ENCODE results near the gene UTF1.

DNA sequence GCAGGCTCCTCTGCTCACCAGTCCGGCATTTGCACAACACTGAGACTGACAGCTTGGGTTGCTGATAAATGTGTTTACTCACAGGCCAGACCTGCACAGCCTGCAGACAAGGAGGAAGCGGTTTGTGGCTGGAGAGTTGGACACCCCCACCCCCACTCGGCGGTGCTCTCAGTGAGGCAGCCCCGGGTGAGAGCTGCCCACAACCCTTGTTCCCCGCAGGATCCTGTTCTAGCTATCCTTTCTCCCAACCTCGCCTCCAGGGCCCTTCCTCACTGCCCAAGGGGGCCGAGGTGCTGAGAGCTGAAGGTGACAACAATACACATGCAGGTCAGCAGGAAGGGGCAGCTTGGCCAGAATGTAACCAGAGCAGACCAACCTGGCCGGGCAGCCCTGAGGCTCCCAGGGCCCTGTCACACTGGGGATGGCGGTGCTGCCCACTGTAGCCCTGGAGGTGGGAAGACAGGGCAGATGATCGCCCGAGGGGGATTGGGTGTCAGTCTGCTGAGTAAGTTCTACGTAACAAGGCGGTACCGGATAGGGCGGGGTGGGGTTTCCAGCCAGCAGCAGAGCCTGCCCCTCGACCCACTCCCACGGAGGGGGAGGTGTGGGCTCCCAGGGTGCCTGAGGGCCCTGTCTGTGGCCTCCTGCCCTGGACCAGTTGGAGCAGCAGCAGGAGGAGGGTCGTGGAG is 48.7 kb downstream of the UTF1 start:
- TF ChIP-seq POLR2AphosphoS5 (IDR thresholded peaks at IDR 0.05; ENCODE audit: low read depth, low read length) (no peak), TAF1 (IDR thresholded peaks at IDR 0.05; ENCODE audit: borderline replicate concordance, low read depth, low read length) (no peak)

Measured in GM12892 (cell line).